T-helper 1 cell treated with Interleukin-12 subunit alpha and Interleukin-12 subunit beta and Interleukin-4 antibody, amounts not matched to agents 30 μg/mL and 1 μg/mL, for 36 hours (primary cell): ENCODE results near the gene PTMA.

Source experiments
- H3K27ac Mint-ChIP-seq: one replicate; pipeline ENCODE4 v1.8.0; 2021; ENCODE audit warnings: mild to moderate bottlenecking, mixed read lengths
- H3K27me3 Mint-ChIP-seq: one replicate; pipeline ENCODE4 v1.8.0; 2021; ENCODE audit warnings: low read depth, mixed read lengths
- H3K36me3 Mint-ChIP-seq: one replicate; pipeline ENCODE4 v1.8.0; 2021; ENCODE audit warnings: low read depth, mixed read lengths
- H3K4me1 Mint-ChIP-seq: one replicate; pipeline ENCODE4 v1.8.0; 2021; ENCODE audit warnings: low read depth, mixed read lengths
- H3K4me3 Mint-ChIP-seq: one replicate; pipeline ENCODE4 v1.8.0; 2021; ENCODE audit warnings: mild to moderate bottlenecking, moderate library complexity, mixed read lengths
- H3K9me3 Mint-ChIP-seq: one replicate; pipeline ENCODE4 v1.8.0; 2021; ENCODE audit warnings: mixed read lengths

The PTMA gene

GRCh38 chr2:231684314-231685223 is 23.8 kb upstream of the PTMA start:
- Mint-ChIP-seq H3K9me3 (no peaks in the 10 kb centered on the region), H3K4me3 (no peak overlapping the region), H3K36me3 (no peaks in the 10 kb centered on the region), H3K4me1 (peaks cover 8% of the 10 kb centered on the region), H3K27me3 (peaks cover 10% of the 10 kb centered on the region), H3K27ac (no peak overlapping the region)

GRCh38 chr2:231685349-231686191 is 22.8 kb upstream of the PTMA start:
- H3K4me1 Mint-ChIP-seq: peaks cover 6% of the 10 kb centered on the region
- peaks cover 5% of the 10 kb centered on the region for H3K27me3 Mint-ChIP-seq
- H3K36me3 Mint-ChIP-seq: no peaks in the 10 kb centered on the region
- no peak overlapping the region for H3K4me3 Mint-ChIP-seq
- H3K27ac Mint-ChIP-seq: no peak overlapping the region
- no peaks in the 10 kb centered on the region for H3K9me3 Mint-ChIP-seq

- H3K27me3 Mint-ChIP-seq: peaks cover 4% of the 10 kb centered on the region
- no peaks in the 10 kb centered on the region for H3K9me3 Mint-ChIP-seq
- H3K27ac Mint-ChIP-seq: no peak overlapping the region
- H3K4me1 Mint-ChIP-seq: peaks cover 6% of the 10 kb centered on the region
- no peak overlapping the region for H3K4me3 Mint-ChIP-seq
- no peaks in the 10 kb centered on the region for H3K36me3 Mint-ChIP-seq
These were observed 21.9 kb upstream of the PTMA start for GRCh38 chr2:231686192-231687100.

GRCh38 chr2:231687133-231687852 is 21.0 kb upstream of the PTMA start:
- Mint-ChIP-seq H3K27me3 (no peaks in the 10 kb centered on the region), H3K4me1 (peaks cover 3% of the 10 kb centered on the region), H3K36me3 (no peaks in the 10 kb centered on the region), H3K9me3 (no peaks in the 10 kb centered on the region), H3K27ac (no peak overlapping the region), H3K4me3 (no peak overlapping the region)

GRCh38 chr2:231687961-231688360 is 20.4 kb upstream of the PTMA start:
- no peaks in the 10 kb centered on the region for H3K27me3 Mint-ChIP-seq
- no peak overlapping the region for H3K27ac Mint-ChIP-seq
- no peak overlapping the region for H3K4me3 Mint-ChIP-seq
- no peaks in the 10 kb centered on the region for H3K36me3 Mint-ChIP-seq
- peaks cover 3% of the 10 kb centered on the region for H3K4me1 Mint-ChIP-seq
- no peaks in the 10 kb centered on the region for H3K9me3 Mint-ChIP-seq

- no peaks in the 10 kb centered on the region for H3K36me3 Mint-ChIP-seq
- H3K9me3 Mint-ChIP-seq: no peaks in the 10 kb centered on the region
- H3K27me3 Mint-ChIP-seq: no peaks in the 10 kb centered on the region
- H3K27ac Mint-ChIP-seq: no peak overlapping the region
- H3K4me1 Mint-ChIP-seq: peaks cover 3% of the 10 kb centered on the region
- no peak overlapping the region for H3K4me3 Mint-ChIP-seq
These were observed 19.6 kb upstream of the PTMA start for GRCh38 chr2:231688719-231689118.

GRCh38 chr2:231689124-231689893 is 19.0 kb upstream of the PTMA start:
- no peaks in the 10 kb centered on the region for H3K9me3 Mint-ChIP-seq
- H3K4me3 Mint-ChIP-seq: no peak overlapping the region
- peaks cover 3% of the 10 kb centered on the region for H3K4me1 Mint-ChIP-seq
- no peak overlapping the region for H3K27ac Mint-ChIP-seq
- no peaks in the 10 kb centered on the region for H3K27me3 Mint-ChIP-seq
- H3K36me3 Mint-ChIP-seq: no peaks in the 10 kb centered on the region

- Mint-ChIP-seq H3K27me3 (no peaks in the 10 kb centered on the region), H3K27ac (no peak overlapping the region), H3K9me3 (no peaks in the 10 kb centered on the region), H3K4me3 (no peak overlapping the region), H3K4me1 (peaks cover 3% of the 10 kb centered on the region), H3K36me3 (no peaks in the 10 kb centered on the region)
These were observed 17.0 kb upstream of the PTMA start for GRCh38 chr2:231691251-231691772.

GRCh38 chr2:231692847-231693246 is 15.5 kb upstream of the PTMA start:
- Mint-ChIP-seq H3K4me1 (no peaks in the 10 kb centered on the region), H3K4me3 (no peak overlapping the region), H3K27ac (no peak overlapping the region), H3K36me3 (no peaks in the 10 kb centered on the region), H3K27me3 (no peaks in the 10 kb centered on the region), H3K9me3 (no peaks in the 10 kb centered on the region)

GRCh38 chr2:231693956-231694355 is 14.4 kb upstream of the PTMA start:
- no peak overlapping the region for H3K27ac Mint-ChIP-seq
- H3K36me3 Mint-ChIP-seq: no peaks in the 10 kb centered on the region
- no peak overlapping the region for H3K4me3 Mint-ChIP-seq

GRCh38 chr2:231696004-231696367 is 12.3 kb upstream of the PTMA start:
- peaks cover 3% of the 10 kb centered on the region for H3K27me3 Mint-ChIP-seq
- H3K27ac Mint-ChIP-seq: no peak overlapping the region
- no peak overlapping the region for H3K4me3 Mint-ChIP-seq
- no peaks in the 10 kb centered on the region for H3K36me3 Mint-ChIP-seq
- no peaks in the 10 kb centered on the region for H3K4me1 Mint-ChIP-seq
- H3K9me3 Mint-ChIP-seq: no peaks in the 10 kb centered on the region

More at GRCh38 chr2:231693956-231694355, 14.4 kb upstream of the PTMA start:
- no peaks in the 10 kb centered on the region for H3K9me3 Mint-ChIP-seq
- no peaks in the 10 kb centered on the region for H3K27me3 Mint-ChIP-seq
- no peaks in the 10 kb centered on the region for H3K4me1 Mint-ChIP-seq

GRCh38 chr2:231699006-231699405 is 9.3 kb upstream of the PTMA start:
- Mint-ChIP-seq H3K4me1 (no peaks in the 10 kb centered on the region), H3K27me3 (peaks cover 3% of the 10 kb centered on the region), H3K27ac (no peak overlapping the region), H3K9me3 (no peaks in the 10 kb centered on the region), H3K36me3 (no peaks in the 10 kb centered on the region), H3K4me3 (no peak overlapping the region)
